ENCODE data around the gene CXCR1.
"Not testable (repeated sequence)": the region's sequence is repeated elsewhere in the genome, so short reads cannot be mapped to it uniquely, and the experiment has no call there.

The CXCR1 gene

GRCh38 chr2:218161644-218162043 lies 5.1 kb downstream of the CXCR1 start:
- no peak for DNase-seq (ENCODE audit: low spot score)

- no peak for DNase-seq (ENCODE audit: low spot score)
Observed at GRCh38 chr2:218155953-218156479, 10.7 kb downstream of the CXCR1 start.

GRCh38 chr2:218152777-218153176 lies 14.0 kb downstream of the CXCR1 start:
- no peak for DNase-seq (ENCODE audit: low spot score)

GRCh38 chr2:218152172-218152571 lies 14.6 kb downstream of the CXCR1 start:
- no peak for DNase-seq (ENCODE audit: low spot score)

- no peak for DNase-seq (ENCODE audit: low spot score)
Observed at GRCh38 chr2:218149848-218150440, 16.8 kb downstream of the CXCR1 start.

GRCh38 chr2:218149098-218149497 lies 17.7 kb downstream of the CXCR1 start:
- no peak for DNase-seq (ENCODE audit: low spot score)

GRCh38 chr2:218146056-218146455 lies 20.7 kb downstream of the CXCR1 start:
- no peak for DNase-seq (ENCODE audit: low spot score)

GRCh38 chr2:218145124-218145523 lies 21.6 kb downstream of the CXCR1 start:
- DNase-seq (ENCODE audit: low spot score) = no peak

- no peak for DNase-seq (ENCODE audit: low spot score)
Observed at GRCh38 chr2:218138047-218138446, 28.7 kb downstream of the CXCR1 start.

GRCh38 chr2:218137514-218137913 lies 29.2 kb downstream of the CXCR1 start:
- no peak for DNase-seq (ENCODE audit: low spot score)

GRCh38 chr2:218130822-218131221 lies 35.9 kb downstream of the CXCR1 start:
- no peak for DNase-seq (ENCODE audit: low spot score)

DNA sequence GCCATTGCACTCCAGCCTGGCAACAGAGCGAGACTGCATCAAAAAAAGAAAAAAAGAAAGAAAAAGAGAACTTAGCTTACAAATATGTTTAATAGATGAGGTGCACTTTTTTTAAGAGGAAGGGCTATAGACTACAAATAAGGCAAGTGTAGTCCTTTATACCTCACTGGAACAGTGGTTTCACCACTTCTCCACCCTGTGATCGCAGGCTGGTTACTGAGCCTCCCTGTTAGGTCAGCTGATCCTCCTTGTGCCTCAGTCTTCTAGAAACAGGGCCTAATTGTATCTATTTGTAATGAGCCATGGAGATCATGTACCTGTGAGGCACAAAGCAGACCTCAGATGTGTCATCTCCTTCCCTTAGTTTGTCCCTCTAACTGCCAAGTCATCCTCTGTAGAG lies 36.4 kb downstream of the CXCR1 start:
- DNase-seq (ENCODE audit: low spot score) = no peak

DNA sequence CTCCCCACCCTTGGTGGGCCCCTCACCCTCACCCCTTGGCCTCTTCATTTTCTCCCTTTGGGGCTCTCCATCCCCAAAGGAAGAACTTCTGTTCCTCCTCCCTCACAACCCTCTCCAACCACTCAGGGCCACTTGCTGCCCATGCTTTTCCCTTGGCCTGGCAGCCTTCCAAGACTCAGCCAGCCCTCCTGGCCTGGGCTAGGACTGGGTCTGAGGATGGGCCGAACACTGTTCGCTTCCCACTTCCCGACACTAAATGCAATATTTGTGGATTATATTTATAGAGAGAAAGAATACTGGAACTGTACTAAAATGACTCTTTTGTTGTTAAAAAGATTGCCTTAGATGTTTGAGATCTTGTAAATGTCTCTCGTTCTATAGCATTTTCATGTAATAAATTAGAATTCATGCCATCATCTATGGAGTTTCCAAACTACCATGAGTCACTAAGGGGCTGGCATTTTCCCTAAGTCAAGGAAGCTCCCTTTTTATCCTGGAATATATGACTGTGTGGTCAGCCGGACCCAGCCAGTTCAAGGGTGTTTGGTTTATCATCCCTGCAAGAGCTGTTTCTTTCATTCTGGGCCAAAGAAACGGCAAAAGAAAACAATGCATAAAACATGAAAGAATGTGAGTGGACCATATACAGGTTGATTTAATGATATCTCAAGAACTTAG lies 37.2 kb downstream of the CXCR1 start:
- DNase-seq (ENCODE audit: low spot score) = no peak

DNA sequence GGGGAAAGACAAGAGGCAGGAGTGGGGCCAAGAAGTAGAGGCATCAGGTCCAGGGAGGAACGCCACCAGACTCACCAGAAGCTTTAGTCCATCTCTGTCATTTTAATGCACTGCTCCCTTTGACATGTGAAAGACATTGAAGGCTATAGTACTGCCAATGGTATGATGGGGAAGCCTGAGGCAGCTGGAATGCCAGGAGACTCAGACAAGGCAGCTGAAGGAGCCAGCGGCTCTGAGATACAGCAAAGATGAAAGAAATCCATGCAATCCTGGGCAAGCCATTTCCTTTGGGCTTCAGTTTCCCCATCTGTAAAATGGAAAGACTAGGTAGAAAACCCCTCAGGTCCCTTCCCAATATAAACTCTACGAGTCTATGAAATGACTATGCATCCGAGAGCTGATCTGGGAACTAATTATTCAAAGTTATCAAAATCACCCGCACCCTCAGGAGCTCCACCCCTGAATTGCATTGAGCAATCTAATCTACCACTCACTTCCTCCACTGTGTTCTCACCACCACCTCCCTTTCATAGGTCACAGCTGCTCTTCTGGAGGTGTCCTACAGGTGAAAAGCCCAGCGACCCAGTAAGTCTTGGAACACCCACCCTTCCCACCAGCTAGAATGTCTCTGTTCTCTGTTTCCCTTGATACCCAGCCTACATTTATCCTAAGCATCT lies 37.8 kb downstream of the CXCR1 start:
- no peak for DNase-seq (ENCODE audit: low spot score)

DNA sequence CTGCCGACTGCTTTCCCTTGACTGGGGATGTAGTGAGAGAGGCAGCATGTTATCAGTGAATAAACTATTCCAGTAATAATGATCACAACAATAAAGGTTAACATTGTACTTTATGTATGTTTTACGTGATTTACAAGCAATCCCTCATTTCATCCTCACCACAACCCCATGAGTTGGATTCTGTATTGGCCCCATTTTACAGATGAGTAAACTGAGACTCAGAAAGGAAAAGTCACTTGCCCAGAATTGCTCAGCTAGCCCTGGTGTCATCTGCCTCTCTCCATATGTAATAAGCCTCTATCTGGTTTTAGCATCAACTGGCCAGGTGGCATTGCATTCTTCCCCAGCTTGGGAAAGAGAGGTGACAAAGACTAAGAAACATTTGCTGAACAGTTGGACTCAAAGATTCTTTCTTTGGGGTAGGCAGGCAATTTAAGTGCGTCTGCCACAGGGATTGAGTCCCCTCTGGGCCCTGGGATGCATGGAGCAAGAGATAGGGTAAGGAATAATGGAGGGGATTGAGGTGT lies 38.8 kb downstream of the CXCR1 start:
- no peak for DNase-seq (ENCODE audit: low spot score)

GRCh38 chr2:218125626-218126080 lies 41.1 kb downstream of the CXCR1 start, which contains the start of gene CXCR2:
CXCR2 (plus strand) TSS chr2:218126028; CDS start chr2:218134802, 8,774 bp downstream.
- DNase-seq (ENCODE audit: low spot score) = no peak

DNA sequence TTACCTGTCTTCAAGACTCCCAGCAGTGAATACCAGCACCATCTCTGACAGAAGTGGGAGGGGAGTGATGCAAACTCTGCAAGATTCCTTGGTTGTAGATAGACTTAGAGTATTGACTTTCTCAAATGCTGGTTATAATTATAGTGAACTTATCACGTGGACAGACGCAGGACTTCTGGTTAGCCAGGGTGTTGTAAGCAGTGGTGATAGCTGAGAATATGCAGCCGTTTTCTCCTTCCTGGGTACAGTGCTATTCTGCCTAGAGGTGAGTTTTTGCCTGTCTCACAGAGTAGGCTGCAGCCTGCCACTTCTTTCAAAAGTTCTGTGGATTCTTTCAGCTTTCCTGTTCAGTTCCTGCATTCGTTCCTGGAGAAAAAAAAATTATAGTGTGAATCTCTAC lies 41.7 kb downstream of the CXCR1 start:
- DNase-seq (ENCODE audit: low spot score) = no peak

DNA sequence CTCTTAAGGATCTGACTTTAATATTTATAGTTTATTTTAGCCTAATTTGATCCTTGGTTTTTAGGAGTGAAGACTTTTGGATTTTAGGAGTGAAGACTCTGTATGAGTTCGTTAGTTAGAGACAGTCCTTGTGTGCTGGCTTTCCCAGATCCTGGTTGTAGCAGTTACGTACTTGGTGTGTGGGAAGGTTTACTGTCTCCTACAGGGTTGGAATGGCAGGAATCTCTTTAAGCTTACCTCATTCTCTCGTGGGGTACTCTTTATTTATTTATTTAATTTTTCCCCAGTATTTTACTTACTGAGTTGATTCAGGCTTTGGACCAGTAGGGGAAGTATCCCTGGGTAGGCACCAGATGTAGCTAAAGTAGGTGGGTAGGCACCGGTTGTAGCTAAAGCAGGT lies 42.8 kb downstream of the CXCR1 start:
- no peak for DNase-seq (ENCODE audit: low spot score)

DNA sequence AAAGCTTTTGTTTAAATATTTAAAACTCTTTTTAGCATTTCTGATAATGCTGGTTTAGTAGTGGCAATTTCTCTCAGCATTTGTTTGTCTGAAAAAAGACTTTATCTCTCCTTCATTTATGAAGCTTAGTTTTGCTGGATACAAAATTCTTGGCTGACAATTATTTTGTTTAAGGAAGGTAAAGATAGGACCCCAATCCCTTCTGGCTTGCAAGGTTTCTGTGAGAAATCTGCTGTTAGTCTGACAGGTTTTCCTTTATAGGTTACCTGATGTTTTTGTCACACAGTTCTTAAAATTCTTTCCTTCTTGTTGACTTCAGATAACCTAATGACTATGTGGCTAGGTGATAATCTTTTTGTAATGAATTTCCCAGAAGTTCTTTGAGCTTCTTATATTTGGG lies 44.5 kb downstream of the CXCR1 start:
- DNase-seq (ENCODE audit: low spot score) = not testable (repeated sequence)

- not testable (repeated sequence) for DNase-seq (ENCODE audit: low spot score)
Observed at GRCh38 chr2:218121789-218122188, 45.0 kb downstream of the CXCR1 start.

Measured in kidney capillary endothelial cell (primary cell).